Common myeloid progenitor, CD34-positive (primary cell): Measurements from ENCODE around the gene AGPAT3.

Source experiments
- CTCF ChIA-PET: fragments of 350-600 bp; sonication (Branson Sonifier 250); formaldehyde crosslinking; loops from one replicate; lab custom pipeline; 2021; ENCODE audit warnings: antibody characterized with exemption; lab: Charles Lee
- POLR2A ChIA-PET: fragments of 350-600 bp; sonication (Branson Sonifier 250); formaldehyde crosslinking; loops from one replicate; lab custom pipeline; 2021; ENCODE audit warnings: antibody characterized with exemption; lab: Charles Lee
- DNase-seq, 3 donors: peaks; one replicate each; pipeline versions ENCODE4 v3.0.0 to v3.0.0-alpha.2; 2013
- H3K27ac ChIP-seq, 2 experiments: 1 replicate in 1 of 2; 2 replicates in 1 of 2; pipeline ENCODE4 v1.7.0; 2013; ENCODE audit warnings: inconsistent platforms in 2 of 2, low read length in 2 of 2, mild to moderate bottlenecking in 2 of 2, low read depth in 1 of 2, moderate library complexity in 1 of 2; ENCODE audit not compliant: severe bottlenecking in 2 of 2, insufficient read depth in 1 of 2, poor library complexity in 1 of 2
- H3K27me3 ChIP-seq, 5 experiments: replicated peaks in 2 of 5; 1 replicate in 3 of 5; 2 replicates in 2 of 5; pipeline versions ENCODE4 v1.6.1 to v1.7.0; 2013; ENCODE audit warnings: low read length in 4 of 5, mild to moderate bottlenecking in 2 of 5, moderate library complexity in 2 of 5, inconsistent platforms in 1 of 5; ENCODE audit not compliant: insufficient read depth in 5 of 5, control insufficient read depth in 4 of 5
- H3K36me3 ChIP-seq, 4 experiments: 1 replicate in 2 of 4; 2 replicates in 2 of 4; pipeline versions ENCODE4 v1.6.1 to v1.7.0; 2013; ENCODE audit warnings: low read length in 3 of 4, control low read depth in 1 of 4, mild to moderate bottlenecking in 1 of 4; ENCODE audit not compliant: control insufficient read depth in 4 of 4, insufficient read depth in 4 of 4
- H3K4me1 ChIP-seq, 4 experiments: 1 replicate in 3 of 4; 2 replicates in 1 of 4; pipeline versions ENCODE4 v1.6.1 to v1.7.1; 2013; ENCODE audit warnings: low read length in 3 of 4, mild to moderate bottlenecking in 3 of 4, control low read depth in 1 of 4, inconsistent platforms in 1 of 4, moderate library complexity in 1 of 4; ENCODE audit not compliant: control insufficient read depth in 4 of 4, insufficient read depth in 4 of 4; ENCODE audit errors: control extremely low read depth in 1 of 4
- H3K4me3 ChIP-seq, 7 experiments: 1 replicate in 4 of 7; 2 replicates in 3 of 7; pipeline versions ENCODE4 v1.5.1 to v1.7.0; 2013; ENCODE audit warnings: mild to moderate bottlenecking in 7 of 7, low read length in 6 of 7, moderate library complexity in 6 of 7, inconsistent platforms in 2 of 7, low read depth in 2 of 7, control low read depth in 1 of 7; ENCODE audit not compliant: insufficient read depth in 4 of 7, control insufficient read depth in 1 of 7; ENCODE audit errors: extremely low read depth in 1 of 7
- H3K9me3 ChIP-seq, 5 experiments: 1 replicate in 4 of 5; 2 replicates in 1 of 5; pipeline versions ENCODE4 v1.6.1 to v1.7.1; 2013; ENCODE audit warnings: low read length in 4 of 5, mild to moderate bottlenecking in 2 of 5, inconsistent platforms in 1 of 5, low read depth in 1 of 5, moderate library complexity in 1 of 5; ENCODE audit not compliant: control insufficient read depth in 4 of 5, insufficient read depth in 2 of 5; ENCODE audit errors: control extremely low read depth in 1 of 5
- WGBS: methylation state at CpG from one replicate; pipeline ENCODE4 v1.1.5; 2013; ENCODE audit not compliant: insufficient coverage; 5-methylcytosine and 5-hydroxymethylcytosine counted together

The AGPAT3 gene

DNA sequence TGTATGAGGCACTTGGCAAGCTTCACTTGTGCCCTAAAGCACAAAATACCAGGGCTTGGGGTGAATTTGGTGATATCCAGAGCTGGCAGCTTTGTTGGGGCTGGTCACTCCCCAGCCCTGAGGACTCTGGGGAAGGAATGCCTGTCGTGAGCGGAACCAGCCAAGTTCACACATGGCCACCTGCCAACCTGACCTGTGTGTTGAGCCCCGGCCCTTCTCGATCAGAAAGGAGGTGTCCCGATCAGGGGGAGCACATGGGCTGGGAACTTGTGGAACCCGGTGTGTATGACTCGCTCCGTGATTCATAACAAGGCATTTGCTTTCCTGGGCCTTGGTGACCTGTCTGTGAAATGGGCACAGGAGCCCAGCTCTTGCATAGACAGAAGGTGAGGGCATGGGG is 43.1 kb downstream of the AGPAT3 start:
- no peak for DNase-seq
- CTCF ChIA-PET, result no interaction called here
- Histone ChIP-seq H3K9me3 (peaks cover 0 to 9% (median 7%) of the 10 kb centered on the region in 5 experiments), H3K27me3 (no peaks in the 10 kb centered on the region), H3K4me1 (peaks cover 0 to 14% (median 4%) of the 10 kb centered on the region in 4 experiments), H3K4me3 (no peak overlapping the region), H3K36me3 (peaks cover 0 to 31% (median 11%) of the 10 kb centered on the region in 4 experiments), H3K27ac (no peak overlapping the region)
- WGBS, result 98% methylated on average over 8 of the region's 8 CpGs
- POLR2A ChIA-PET, result no interaction called here

DNA sequence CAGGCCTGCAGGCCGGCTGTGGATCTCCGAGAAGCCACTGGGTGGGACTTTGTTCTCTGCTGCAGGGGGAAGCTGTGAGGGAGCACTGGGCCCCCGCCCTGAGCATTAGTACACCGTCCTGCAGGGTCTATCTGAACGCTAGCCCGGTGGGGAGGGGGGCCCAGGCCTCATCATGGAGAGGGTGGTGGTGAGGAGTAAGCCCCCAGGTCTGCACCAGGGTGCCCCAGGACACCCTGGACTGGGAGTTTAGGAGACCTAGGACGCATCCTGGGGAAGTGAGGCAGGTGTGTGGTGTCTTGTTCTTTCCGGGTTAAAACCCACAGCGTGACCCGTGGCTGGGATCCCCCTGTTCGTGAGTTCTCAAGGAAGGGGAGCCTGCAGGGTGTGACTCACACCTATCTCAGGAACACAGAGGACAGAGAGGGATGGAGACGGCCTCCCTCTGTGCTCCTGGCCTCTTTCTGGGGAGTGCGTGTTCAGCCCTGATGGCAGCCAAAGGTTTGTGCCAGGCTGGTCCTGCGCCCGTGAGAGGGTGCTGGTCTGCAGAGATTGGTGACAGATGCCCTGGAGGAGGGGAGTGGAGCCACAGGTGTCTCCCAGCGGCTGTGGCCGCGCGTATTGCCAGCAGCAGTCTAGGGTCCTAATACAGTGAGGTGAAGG is 44.8 kb downstream of the AGPAT3 start:
- Histone ChIP-seq H3K4me3 (no peak overlapping the region), H3K27me3 (no peaks in the 10 kb centered on the region), H3K4me1 (peaks cover 0 to 16% (median 8%) of the 10 kb centered on the region in 4 experiments), H3K36me3 (peaks cover 0 to 31% (median 9%) of the 10 kb centered on the region in 4 experiments), H3K27ac (no peak overlapping the region), H3K9me3 (peaks cover 0 to 9% (median 8%) of the 10 kb centered on the region in 5 experiments)
- CTCF ChIA-PET, result no interaction called here
- 91% methylated on average over 18 of the region's 19 CpGs for WGBS
- DNase-seq, result no peak
- POLR2A ChIA-PET, result no interaction called here

- no peak overlapping the region for H3K4me3 ChIP-seq
- H3K27me3 ChIP-seq, result no peaks in the 10 kb centered on the region
- H3K36me3 ChIP-seq, result peaks cover 0 to 31% (median 9%) of the 10 kb centered on the region in 4 experiments
- POLR2A ChIA-PET, result no interaction called here
- H3K27ac ChIP-seq, result no peak overlapping the region
- H3K9me3 ChIP-seq, result peaks cover 0 to 9% (median 8%) of the 10 kb centered on the region in 5 experiments
- 97% methylated on average over 4 of the region's 7 CpGs for WGBS
- peaks cover 0 to 16% (median 8%) of the 10 kb centered on the region in 4 experiments for H3K4me1 ChIP-seq
- CTCF ChIA-PET, result no interaction called here
- no peak for DNase-seq
Observed at GRCh38 chr21:43910460-43910859, 45.4 kb downstream of the AGPAT3 start.

GRCh38 chr21:43911015-43911934 is 46.3 kb downstream of the AGPAT3 start:
- WGBS, result 88% methylated on average over 20 of the region's 21 CpGs
- ChIA-PET CTCF (interaction anchor here (0.9 to 1.1 kb wide), 3 partner anchors 10 to 100 kb away, joined by 3 to 4 read pairs (median 3); no protein-coding TSS in a partner anchor), POLR2A (no interaction called here)
- Histone ChIP-seq H3K4me3 (no peak overlapping the region), H3K27ac (no peak overlapping the region), H3K9me3 (peaks cover 0 to 9% (median 8%) of the 10 kb centered on the region in 5 experiments), H3K27me3 (no peaks in the 10 kb centered on the region), H3K36me3 (peaks cover 0 to 23% (median 8%) of the 10 kb centered on the region in 4 experiments), H3K4me1 (peaks cover 0 to 20% (median 12%) of the 10 kb centered on the region in 4 experiments)
- peak in 1 of 3 donors; percentile 12 for DNase-seq

GRCh38 chr21:43911935-43912487 is 47.0 kb downstream of the AGPAT3 start:
- POLR2A ChIA-PET, result no interaction called here
- peaks cover 0 to 9% (median 8%) of the 10 kb centered on the region in 5 experiments for H3K9me3 ChIP-seq
- H3K27ac ChIP-seq, result no peak overlapping the region
- H3K4me3 ChIP-seq, result no peak overlapping the region
- peaks cover 0 to 18% (median 5%) of the 10 kb centered on the region in 4 experiments for H3K36me3 ChIP-seq
- H3K4me1 ChIP-seq, result peaks cover 0 to 26% (median 16%) of the 10 kb centered on the region in 4 experiments
- DNase-seq, result no peak
- CTCF ChIA-PET, result interaction anchor here (0.9 to 1.1 kb wide), 3 partner anchors 11 to 101 kb away, joined by 3 to 4 read pairs (median 3); no protein-coding TSS in a partner anchor
- H3K27me3 ChIP-seq, result no peaks in the 10 kb centered on the region
- WGBS, result 97% methylated on average over 16 of the region's 17 CpGs

- Histone ChIP-seq H3K27me3 (no peaks in the 10 kb centered on the region), H3K36me3 (peaks cover 0 to 18% (median 5%) of the 10 kb centered on the region in 4 experiments), H3K27ac (no peak overlapping the region), H3K9me3 (peaks cover 0 to 9% (median 8%) of the 10 kb centered on the region in 5 experiments), H3K4me3 (no peak overlapping the region), H3K4me1 (peaks cover 1 to 31% (median 21%) of the 10 kb centered on the region in 4 experiments)
- 92% methylated on average over 7 of the region's 9 CpGs for WGBS
- no peak for DNase-seq
- POLR2A ChIA-PET, result no interaction called here
- CTCF ChIA-PET, result interaction anchor here (0.9 kb wide), 1 partner anchor 101 kb away, joined by 3 read pairs; no protein-coding TSS in a partner anchor
Observed at GRCh38 chr21:43912500-43912899, 47.5 kb downstream of the AGPAT3 start.
